Glutamatergic neuron (in vitro differentiated cells): ENCODE results near the gene SCYL2. TPM values are rescaled to one million over a fixed set of nuclear protein-coding genes. Genes with fewer than 3 reads are reported as not detected.
"Not testable (repeated sequence)": the region's sequence is repeated elsewhere in the genome, so short reads cannot be mapped to it uniquely, and the experiment has no call there.

ENCODE experiments used
- DNase-seq: peaks from one replicate; pipeline ENCODE4 v3.0.0; 2022
- H3K27ac Mint-ChIP-seq: one replicate; pipeline ENCODE4 v1.8.0; 2020; ENCODE audit warnings: mild to moderate bottlenecking, mixed read lengths, inconsistent platforms; ENCODE audit not compliant: unreplicated experiment
- H3K27me3 Mint-ChIP-seq: one replicate; pipeline ENCODE4 v1.8.0; 2020; ENCODE audit warnings: mild to moderate bottlenecking, moderate library complexity, mixed read lengths, inconsistent platforms; ENCODE audit not compliant: unreplicated experiment
- H3K36me3 Mint-ChIP-seq: one replicate; pipeline ENCODE4 v1.8.0; 2020; ENCODE audit warnings: mild to moderate bottlenecking, mixed read lengths, inconsistent platforms; ENCODE audit not compliant: unreplicated experiment
- H3K4me1 Mint-ChIP-seq: one replicate; pipeline ENCODE4 v1.8.0; 2020; ENCODE audit warnings: mild to moderate bottlenecking, low read depth, mixed read lengths, inconsistent platforms; ENCODE audit not compliant: unreplicated experiment
- H3K4me3 Mint-ChIP-seq: one replicate; pipeline ENCODE4 v1.8.0; 2020; ENCODE audit warnings: mild to moderate bottlenecking, mixed read lengths, inconsistent platforms; ENCODE audit not compliant: unreplicated experiment
- H3K9me3 Mint-ChIP-seq: one replicate; pipeline ENCODE4 v1.8.0; 2020; ENCODE audit warnings: mild to moderate bottlenecking, moderate library complexity, mixed read lengths, inconsistent platforms; ENCODE audit not compliant: unreplicated experiment
- total RNA-seq: library from RNA; stranded (reverse); fragmentation: NEBNext Ultra II Directional; extraction: Animal tissue kit (Norgen Biotek cat#: 25700); gene quantifications from one replicate; pipeline ENCODE4 v1.2.1, GENCODE V29; 2021; ENCODE audit not compliant: unreplicated experiment
- TF ChIP-seq, protein P1 (sequence below): fragments of 200-600 bp; sonication (generic); IDR thresholded peaks from one replicate; pipeline ENCODE4 v1.5.0; 2021; ENCODE audit not compliant: partially characterized antibody, unreplicated experiment

SCYL2 gene
- total RNA-seq, 1 donor from 2014 or later: 106 TPM

DNA sequence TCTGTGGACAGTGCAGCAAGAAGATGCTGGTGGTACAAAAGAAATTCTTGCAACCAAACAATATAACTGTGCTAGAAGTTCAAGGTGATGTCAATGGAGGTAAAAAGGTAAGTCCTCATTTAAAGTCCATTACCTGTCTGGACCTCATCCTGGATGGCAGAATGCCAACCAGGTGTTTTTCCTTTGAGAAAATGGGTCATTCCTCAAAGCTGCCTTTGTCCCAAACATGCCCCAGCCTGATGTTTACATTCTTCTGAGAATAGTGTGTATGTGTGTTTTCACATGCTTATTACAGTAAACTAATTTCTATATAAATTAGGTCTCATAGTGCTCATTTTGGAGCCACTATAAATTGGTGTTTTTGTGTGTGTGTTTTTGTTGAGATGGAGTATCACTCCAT, 41.5 kb upstream of the SCYL2 start:
- Mint-ChIP-seq H3K4me3 (no peak overlapping the region), H3K27ac (no peak overlapping the region), H3K9me3 (peaks cover 2% of the 10 kb centered on the region), H3K4me1 (no peaks in the 10 kb centered on the region), H3K36me3 (no peaks in the 10 kb centered on the region), H3K27me3 (no peaks in the 10 kb centered on the region)
- DNase-seq: no peak
- TF ChIP-seq, protein P1, sequence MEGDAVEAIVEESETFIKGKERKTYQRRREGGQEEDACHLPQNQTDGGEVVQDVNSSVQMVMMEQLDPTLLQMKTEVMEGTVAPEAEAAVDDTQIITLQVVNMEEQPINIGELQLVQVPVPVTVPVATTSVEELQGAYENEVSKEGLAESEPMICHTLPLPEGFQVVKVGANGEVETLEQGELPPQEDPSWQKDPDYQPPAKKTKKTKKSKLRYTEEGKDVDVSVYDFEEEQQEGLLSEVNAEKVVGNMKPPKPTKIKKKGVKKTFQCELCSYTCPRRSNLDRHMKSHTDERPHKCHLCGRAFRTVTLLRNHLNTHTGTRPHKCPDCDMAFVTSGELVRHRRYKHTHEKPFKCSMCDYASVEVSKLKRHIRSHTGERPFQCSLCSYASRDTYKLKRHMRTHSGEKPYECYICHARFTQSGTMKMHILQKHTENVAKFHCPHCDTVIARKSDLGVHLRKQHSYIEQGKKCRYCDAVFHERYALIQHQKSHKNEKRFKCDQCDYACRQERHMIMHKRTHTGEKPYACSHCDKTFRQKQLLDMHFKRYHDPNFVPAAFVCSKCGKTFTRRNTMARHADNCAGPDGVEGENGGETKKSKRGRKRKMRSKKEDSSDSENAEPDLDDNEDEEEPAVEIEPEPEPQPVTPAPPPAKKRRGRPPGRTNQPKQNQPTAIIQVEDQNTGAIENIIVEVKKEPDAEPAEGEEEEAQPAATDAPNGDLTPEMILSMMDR: no peak

DNA sequence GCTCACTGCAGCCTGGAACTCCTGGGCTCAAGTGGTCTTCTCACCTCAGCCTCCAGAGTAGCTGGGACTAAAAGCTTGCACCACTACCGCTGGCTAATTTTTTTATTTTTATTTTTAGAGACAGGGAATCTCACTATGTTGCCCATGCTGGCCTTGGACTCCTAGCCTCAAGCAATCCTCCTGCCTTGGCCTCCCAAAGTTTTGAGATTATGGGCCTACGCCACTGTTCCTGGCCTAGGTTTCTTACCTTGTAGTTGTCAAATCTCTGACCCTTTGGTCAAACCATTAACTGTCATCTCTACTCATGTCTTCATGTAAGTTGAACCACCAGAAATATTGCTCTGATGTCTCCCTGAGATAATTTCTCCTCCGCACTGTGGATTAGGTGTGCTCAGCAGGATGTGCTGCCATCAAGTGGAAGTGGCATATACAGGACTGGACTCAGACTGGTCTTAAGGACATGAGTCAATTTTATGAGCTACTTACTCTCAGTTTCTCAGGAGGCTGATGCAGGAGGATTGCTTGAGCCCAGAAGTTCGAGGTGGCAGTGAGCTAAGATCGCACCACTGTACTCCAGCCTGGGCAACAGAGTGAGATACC, 37.8 kb upstream of the SCYL2 start:
- H3K27me3 Mint-ChIP-seq: no peaks in the 10 kb centered on the region
- DNase-seq: no peak
- no peak overlapping the region for H3K27ac Mint-ChIP-seq
- H3K4me1 Mint-ChIP-seq: peaks cover 2% of the 10 kb centered on the region
- TF ChIP-seq, protein P1: no peak
- peaks cover 2% of the 10 kb centered on the region for H3K9me3 Mint-ChIP-seq
- no peaks in the 10 kb centered on the region for H3K36me3 Mint-ChIP-seq
- H3K4me3 Mint-ChIP-seq: no peak overlapping the region

DNA sequence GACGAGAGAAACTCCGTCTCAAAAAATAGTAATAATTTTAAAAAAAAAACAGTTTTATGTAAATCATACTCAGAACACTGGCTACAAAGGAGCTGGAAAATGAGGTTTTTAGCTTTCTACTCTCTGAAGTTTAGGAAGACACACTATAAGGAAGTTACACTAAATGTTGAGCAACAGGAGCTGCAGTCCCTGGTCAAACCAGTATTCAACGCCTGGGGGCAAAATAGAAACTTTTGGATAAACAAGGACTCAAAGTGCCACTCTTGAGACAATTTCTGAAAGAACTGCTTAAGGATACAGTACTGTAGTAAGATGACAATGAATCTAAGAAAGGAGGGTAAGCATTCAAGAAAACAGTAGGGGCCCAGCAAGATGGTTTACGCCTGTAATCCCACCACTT, 37.1 kb upstream of the SCYL2 start:
- TF ChIP-seq, protein P1: no peak
- no peaks in the 10 kb centered on the region for H3K27me3 Mint-ChIP-seq
- H3K27ac Mint-ChIP-seq: no peak overlapping the region
- no peaks in the 10 kb centered on the region for H3K36me3 Mint-ChIP-seq
- H3K9me3 Mint-ChIP-seq: peaks cover 2% of the 10 kb centered on the region
- H3K4me1 Mint-ChIP-seq: peaks cover 5% of the 10 kb centered on the region
- no peak overlapping the region for H3K4me3 Mint-ChIP-seq
- DNase-seq: no peak

DNA sequence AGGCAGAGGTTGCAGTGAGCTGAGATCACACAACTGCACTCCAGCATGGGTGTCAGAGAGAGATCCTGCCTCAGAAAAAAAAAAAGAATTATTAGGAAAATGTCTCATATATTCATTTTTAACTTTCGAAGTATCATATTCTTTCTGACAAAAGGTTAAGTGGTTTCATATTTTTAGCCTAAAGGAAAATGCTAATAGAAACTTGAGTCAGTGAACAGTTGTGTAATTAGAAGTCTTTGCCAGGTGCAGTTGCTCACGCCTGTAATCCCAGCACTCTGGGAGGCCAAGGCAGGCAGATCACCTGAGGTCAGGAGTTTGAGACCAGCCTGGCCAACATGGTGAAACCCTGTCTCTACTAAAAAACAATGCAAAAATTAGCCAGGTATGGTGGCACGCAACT, 35.1 kb upstream of the SCYL2 start:
- H3K36me3 Mint-ChIP-seq, H3K4me3 Mint-ChIP-seq, H3K27ac Mint-ChIP-seq, H3K27me3 Mint-ChIP-seq, DNase-seq, H3K9me3 Mint-ChIP-seq, H3K4me1 Mint-ChIP-seq: not testable (repeated sequence)

DNA sequence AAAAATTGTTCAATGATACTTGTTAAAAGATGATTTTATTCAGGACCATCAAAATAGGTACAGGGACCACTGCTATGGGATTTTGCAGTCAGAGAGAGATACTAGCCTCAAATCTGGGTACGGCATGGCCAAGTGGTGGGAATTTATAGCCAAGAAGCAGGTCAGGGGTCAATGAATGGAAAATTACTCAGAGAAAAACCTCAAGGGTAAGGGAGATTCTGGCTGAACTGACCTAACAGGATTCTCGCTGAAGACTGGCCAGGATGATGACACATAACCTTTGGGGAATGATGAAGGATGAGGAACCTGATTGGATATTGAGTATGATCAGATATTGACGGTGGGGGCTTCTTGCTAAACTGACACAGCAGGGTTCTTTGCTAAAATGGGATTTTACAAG, 32.8 kb upstream of the SCYL2 start:
- Mint-ChIP-seq H3K36me3 (no peaks in the 10 kb centered on the region), H3K4me1 (peaks cover 5% of the 10 kb centered on the region), H3K9me3 (no peaks in the 10 kb centered on the region)

More for the DNA sequence above, 32.8 kb upstream of the SCYL2 start:
- no peak overlapping the region for H3K27ac Mint-ChIP-seq
- no peak overlapping the region for H3K4me3 Mint-ChIP-seq
- no peaks in the 10 kb centered on the region for H3K27me3 Mint-ChIP-seq
- TF ChIP-seq, protein P1: no peak
- no peak for DNase-seq
